HepG2 (cell line): ENCODE results near the gene FBF1. TPM values are rescaled to one million over a fixed set of nuclear protein-coding genes. Genes with fewer than 3 reads are reported as not detected.

Experiments
- ARNT2 ChIP-seq: sonication (generic); formaldehyde crosslinking; IDR thresholded peaks from 2 replicates; pipeline ENCODE4 v1.8.0; 2022; ENCODE audit warnings: mild to moderate bottlenecking, low read depth, missing genetic modification reagents, moderate library complexity
- ASH2L ChIP-seq: fragments of 300-600, 200-600 bp; sonication (generic); IDR thresholded peaks from 2 replicates; pipeline ENCODE4 v1.7.0; 2017; ENCODE audit warnings: low read depth, mild to moderate bottlenecking, moderate library complexity, mixed read lengths, low read length; ENCODE audit not compliant: insufficient read length
- BHLHE40 ChIP-seq: IDR thresholded peaks from 2 replicates; pipeline ENCODE4 v1.6.1; 2011; ENCODE audit warnings: low read length, improper control_type of control experiment
- ETV5 ChIP-seq: IDR thresholded peaks from 2 replicates; pipeline ENCODE4 v1.6.1; 2018; ENCODE audit warnings: missing biosample characterization, missing genetic modification reagents, inconsistent platforms, borderline replicate concordance
- MAFF ChIP-seq: IDR thresholded peaks from 2 replicates; pipeline ENCODE4 v1.6.1; 2011; ENCODE audit warnings: low read depth, low read length, improper control_type of control experiment
- MXD4 ChIP-seq: IDR thresholded peaks from 2 replicates; pipeline ENCODE4 v1.6.1; 2016; ENCODE audit warnings: mild to moderate bottlenecking, missing biosample characterization, missing genetic modification reagents
- NFATC3 ChIP-seq: sonication (generic); formaldehyde crosslinking; IDR thresholded peaks from 2 replicates; pipeline ENCODE4 v1.5.1; 2020; ENCODE audit warnings: mild to moderate bottlenecking, missing genetic modification reagents
- NFE2 ChIP-seq: sonication (generic); formaldehyde crosslinking; IDR thresholded peaks from 2 replicates; pipeline ENCODE4 v1.4.0; 2020; ENCODE audit warnings: missing genetic modification reagents
- NFKBIZ ChIP-seq: IDR thresholded peaks from 2 replicates; pipeline ENCODE4 v1.6.1; 2018; ENCODE audit warnings: missing genetic modification reagents, missing compliant biosample characterization
- SNRNP70 ChIP-seq: fragments of 200-400 bp; formaldehyde crosslinking; IDR thresholded peaks from 2 replicates; pipeline ENCODE4 v1.6.1; 2017; ENCODE audit warnings: mild to moderate bottlenecking, low read depth, low read length, moderate library complexity
- ZNF121 ChIP-seq: sonication (generic); formaldehyde crosslinking; IDR thresholded peaks from 2 replicates; pipeline ENCODE4 v1.5.0; 2020; ENCODE audit warnings: mild to moderate bottlenecking, missing genetic modification reagents
- ZNF124 ChIP-seq: sonication (generic); formaldehyde crosslinking; IDR thresholded peaks from 2 replicates; pipeline ENCODE4 v1.4.0; 2020; ENCODE audit warnings: missing genetic modification reagents
- ZNF30 ChIP-seq: sonication (generic); formaldehyde crosslinking; IDR thresholded peaks from 2 replicates; pipeline ENCODE4 v1.5.0; 2020; ENCODE audit warnings: mild to moderate bottlenecking, missing genetic modification reagents
- ZNF337 ChIP-seq: sonication (generic); formaldehyde crosslinking; IDR thresholded peaks from 2 replicates; pipeline ENCODE4 v1.5.1; 2020; ENCODE audit warnings: missing genetic modification reagents, low read depth, mild to moderate bottlenecking, borderline replicate concordance
- ZNF33A ChIP-seq: sonication (generic); formaldehyde crosslinking; IDR thresholded peaks from 2 replicates; pipeline ENCODE4 v1.5.1; 2020; ENCODE audit warnings: missing genetic modification reagents, mild to moderate bottlenecking, moderate library complexity, borderline replicate concordance
- ZNF556 ChIP-seq: sonication (generic); formaldehyde crosslinking; IDR thresholded peaks from 2 replicates; pipeline ENCODE4 v1.4.0; 2020; ENCODE audit warnings: mild to moderate bottlenecking, missing genetic modification reagents, borderline replicate concordance
- ZNF773 ChIP-seq: sonication (generic); formaldehyde crosslinking; IDR thresholded peaks from 2 replicates; pipeline ENCODE4 v1.4.0; 2020; ENCODE audit warnings: missing genetic modification reagents, borderline replicate concordance
- polyA plus RNA-seq, 8 experiments: library from polyadenylated mRNA; depleted of rRNA in 3 of 8; stranded (reverse) in 7 of 8; unstranded in 1 of 8; fragments of >200 nt; fragmentation: Illumina TruSeq in 4 of 8; extraction: Trizol in 4 of 8; gene quantifications; 2 replicates each; pipeline versions ENCODE4 v1.2.1 to v1.2.3, GENCODE V29; 2011 to 2016; ENCODE audit warnings: low read depth in 4 of 8, missing spikeins in 1 of 8, mixed read lengths in 1 of 8; ENCODE audit not compliant: insufficient read depth in 1 of 8
- total RNA-seq, 5 experiments: library from RNA; depleted of rRNA; stranded (reverse); fragments of >200 nt; fragmentation: Illumina TruSeq; extraction: Trizol; gene quantifications; 2 replicates each; pipeline ENCODE4 v1.2.3, GENCODE V29; 2016; ENCODE audit warnings: low read depth in 1 of 5
- TF ChIP-seq, protein P1 (sequence below): sonication (generic); formaldehyde crosslinking; IDR thresholded peaks from 2 replicates; pipeline ENCODE4 v1.4.0; 2020; ENCODE audit warnings: missing genetic modification reagents, mild to moderate bottlenecking, borderline replicate concordance
- TF ChIP-seq, protein P2 (sequence below): sonication (generic); formaldehyde crosslinking; IDR thresholded peaks from 2 replicates; pipeline ENCODE4 v1.5.0; 2020; ENCODE audit warnings: missing genetic modification reagents, mild to moderate bottlenecking, borderline replicate concordance
- TF ChIP-seq, protein P3 (sequence below): sonication (generic); formaldehyde crosslinking; IDR thresholded peaks from 2 replicates; pipeline ENCODE4 v1.8.0; 2022; ENCODE audit warnings: mild to moderate bottlenecking, missing genetic modification reagents, borderline replicate concordance
- TF ChIP-seq, protein P4 (sequence below): sonication (generic); formaldehyde crosslinking; IDR thresholded peaks from 2 replicates; pipeline ENCODE4 v1.5.0; 2020; ENCODE audit warnings: mild to moderate bottlenecking, low read depth, missing genetic modification reagents, borderline replicate concordance
- TF ChIP-seq, protein P5 (sequence below): fragments of 450-650 bp; IDR thresholded peaks from 2 replicates; pipeline ENCODE4 v1.6.1; 2017
- TF ChIP-seq, protein P6 (sequence below): sonication (generic); formaldehyde crosslinking; IDR thresholded peaks from 2 replicates; pipeline ENCODE4 v1.8.0; 2022; ENCODE audit warnings: mild to moderate bottlenecking, missing genetic modification reagents, moderate library complexity

FBF1 gene
- total and polyA plus RNA-seq, 2 of the 13 experiments (the other 11 are each of a cell fraction or from before 2014, with no cell fraction given): 2.4 to 8.1 TPM

DNA sequence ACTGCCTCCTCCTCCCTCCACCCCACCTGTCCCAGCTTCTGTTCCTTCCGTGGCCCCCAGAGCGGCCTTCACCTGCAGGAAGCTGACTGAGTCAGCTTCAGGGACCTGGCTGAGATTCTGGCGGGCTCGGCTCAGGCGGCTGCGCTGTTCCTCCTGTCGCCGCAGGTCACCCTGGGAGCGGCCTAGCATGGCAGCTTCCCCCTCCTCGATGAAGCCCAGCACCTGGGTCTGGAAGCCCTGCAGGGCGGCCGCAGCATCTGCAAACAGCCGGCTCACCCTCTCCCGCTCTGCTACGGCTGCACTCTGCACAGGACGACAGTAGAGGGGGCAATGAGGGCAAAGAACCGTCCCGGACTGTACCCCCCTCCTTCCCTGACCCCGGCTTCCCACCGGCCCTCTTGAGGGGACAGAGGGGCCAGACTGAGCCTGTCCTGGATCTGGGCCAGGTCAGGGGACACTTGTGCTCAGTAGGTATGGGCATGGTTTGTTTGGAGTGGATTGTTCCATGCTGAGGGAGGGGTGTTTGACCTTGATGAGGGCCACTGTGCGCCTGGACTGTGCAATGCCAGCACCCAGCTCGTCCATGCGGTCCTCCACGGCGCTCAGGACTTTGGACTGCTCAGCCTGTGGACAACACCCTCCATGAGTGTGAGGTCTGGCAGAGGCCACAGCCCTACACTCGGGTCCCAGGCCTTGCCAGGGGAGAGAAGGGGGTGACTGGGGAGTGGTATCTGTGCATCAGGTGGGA, 64.5 kb downstream of the FBF1 start (continued):
- TF ChIP-seq, protein P1, sequence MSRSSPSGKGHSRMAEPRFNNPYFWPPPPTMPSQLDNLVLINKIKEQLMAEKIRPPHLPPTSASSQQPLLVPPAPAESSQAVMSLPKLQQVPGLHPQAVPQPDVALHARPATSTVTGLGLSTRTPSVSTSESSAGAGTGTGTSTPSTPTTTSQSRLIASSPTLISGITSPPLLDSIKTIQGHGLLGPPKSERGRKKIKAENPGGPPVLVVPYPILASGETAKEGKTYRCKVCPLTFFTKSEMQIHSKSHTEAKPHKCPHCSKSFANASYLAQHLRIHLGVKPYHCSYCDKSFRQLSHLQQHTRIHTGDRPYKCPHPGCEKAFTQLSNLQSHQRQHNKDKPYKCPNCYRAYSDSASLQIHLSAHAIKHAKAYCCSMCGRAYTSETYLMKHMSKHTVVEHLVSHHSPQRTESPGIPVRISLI: no peak; the same call in 1 of the 2 replicates
- peak; percentile 96 for TF ChIP-seq ZNF556
- no peak for TF ChIP-seq NFE2 (CRISPR knock-in tag)
- TF ChIP-seq, protein P2, sequence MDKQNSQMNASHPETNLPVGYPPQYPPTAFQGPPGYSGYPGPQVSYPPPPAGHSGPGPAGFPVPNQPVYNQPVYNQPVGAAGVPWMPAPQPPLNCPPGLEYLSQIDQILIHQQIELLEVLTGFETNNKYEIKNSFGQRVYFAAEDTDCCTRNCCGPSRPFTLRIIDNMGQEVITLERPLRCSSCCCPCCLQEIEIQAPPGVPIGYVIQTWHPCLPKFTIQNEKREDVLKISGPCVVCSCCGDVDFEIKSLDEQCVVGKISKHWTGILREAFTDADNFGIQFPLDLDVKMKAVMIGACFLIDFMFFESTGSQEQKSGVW (CRISPR knock-in tag): no peak
- no peak for TF ChIP-seq SNRNP70
- peak; percentile 34; the same call in 1 of the 2 replicates for TF ChIP-seq MXD4 (CRISPR knock-in tag)
- peak; percentile 94 for TF ChIP-seq NFKBIZ (CRISPR knock-in tag)
- no peak; the same call in 1 of the 2 replicates for TF ChIP-seq ZNF33A (CRISPR knock-in tag)
- TF ChIP-seq NFATC3 (CRISPR knock-in tag): peak; percentile 63; the same call in 1 of the 2 replicates
- peak; percentile 96; the same call in 1 of the 2 replicates for TF ChIP-seq ZNF337
- peak; percentile 94 for TF ChIP-seq BHLHE40
- peak; percentile 85; the same call in 1 of the 2 replicates for TF ChIP-seq ZNF121 (CRISPR knock-in tag)
- peak; percentile 70 for TF ChIP-seq ASH2L
- 0 out of 2 replicates have a peak, but pooled peaks have one; percentile 13 for TF ChIP-seq MAFF
- TF ChIP-seq ARNT2 (CRISPR knock-in tag): peak; percentile 91; the same call in 1 of the 2 replicates
- peak; percentile 77; the same call in 1 of the 2 replicates for TF ChIP-seq ETV5 (CRISPR knock-in tag)
- TF ChIP-seq, protein P3, sequence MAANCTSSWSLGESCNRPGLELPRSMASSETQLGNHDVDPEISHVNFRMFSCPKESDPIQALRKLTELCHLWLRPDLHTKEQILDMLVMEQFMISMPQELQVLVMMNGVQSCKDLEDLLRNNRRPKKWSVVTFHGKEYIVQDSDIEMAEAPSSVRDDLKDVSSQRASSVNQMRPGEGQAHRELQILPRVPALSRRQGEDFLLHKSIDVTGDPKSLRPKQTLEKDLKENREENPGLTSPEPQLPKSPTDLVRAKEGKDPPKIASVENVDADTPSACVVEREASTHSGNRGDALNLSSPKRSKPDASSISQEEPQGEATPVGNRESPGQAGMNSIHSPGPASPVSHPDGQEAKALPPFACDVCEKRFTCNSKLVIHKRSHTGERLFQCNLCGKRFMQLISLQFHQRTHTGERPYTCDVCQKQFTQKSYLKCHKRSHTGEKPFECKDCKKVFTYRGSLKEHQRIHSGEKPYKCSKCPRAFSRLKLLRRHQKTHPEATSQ (CRISPR knock-in tag): peak; percentile 86; the same call in 1 of the 2 replicates
- TF ChIP-seq, protein P4, sequence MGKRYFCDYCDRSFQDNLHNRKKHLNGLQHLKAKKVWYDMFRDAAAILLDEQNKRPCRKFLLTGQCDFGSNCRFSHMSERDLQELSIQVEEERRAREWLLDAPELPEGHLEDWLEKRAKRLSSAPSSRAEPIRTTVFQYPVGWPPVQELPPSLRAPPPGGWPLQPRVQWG (CRISPR knock-in tag): no peak
- no peak; the same call in 1 of the 2 replicates for TF ChIP-seq ZNF124 (CRISPR knock-in tag)
- TF ChIP-seq ZNF773 (CRISPR knock-in tag): 0 out of 2 replicates have a peak, but pooled peaks have one; percentile 64
- TF ChIP-seq ZNF30 (CRISPR knock-in tag): 0 out of 2 replicates have a peak, but pooled peaks have one; percentile 35
- TF ChIP-seq, protein P5, sequence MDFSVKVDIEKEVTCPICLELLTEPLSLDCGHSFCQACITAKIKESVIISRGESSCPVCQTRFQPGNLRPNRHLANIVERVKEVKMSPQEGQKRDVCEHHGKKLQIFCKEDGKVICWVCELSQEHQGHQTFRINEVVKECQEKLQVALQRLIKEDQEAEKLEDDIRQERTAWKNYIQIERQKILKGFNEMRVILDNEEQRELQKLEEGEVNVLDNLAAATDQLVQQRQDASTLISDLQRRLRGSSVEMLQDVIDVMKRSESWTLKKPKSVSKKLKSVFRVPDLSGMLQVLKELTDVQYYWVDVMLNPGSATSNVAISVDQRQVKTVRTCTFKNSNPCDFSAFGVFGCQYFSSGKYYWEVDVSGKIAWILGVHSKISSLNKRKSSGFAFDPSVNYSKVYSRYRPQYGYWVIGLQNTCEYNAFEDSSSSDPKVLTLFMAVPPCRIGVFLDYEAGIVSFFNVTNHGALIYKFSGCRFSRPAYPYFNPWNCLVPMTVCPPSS: no peak
- TF ChIP-seq, protein P6, sequence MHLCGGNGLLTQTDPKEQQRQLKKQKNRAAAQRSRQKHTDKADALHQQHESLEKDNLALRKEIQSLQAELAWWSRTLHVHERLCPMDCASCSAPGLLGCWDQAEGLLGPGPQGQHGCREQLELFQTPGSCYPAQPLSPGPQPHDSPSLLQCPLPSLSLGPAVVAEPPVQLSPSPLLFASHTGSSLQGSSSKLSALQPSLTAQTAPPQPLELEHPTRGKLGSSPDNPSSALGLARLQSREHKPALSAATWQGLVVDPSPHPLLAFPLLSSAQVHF (CRISPR knock-in tag): 0 out of 2 replicates have a peak, but pooled peaks have one; percentile 21
